Activated naive CD4-positive, alpha-beta T cell treated with anti-CD3 and anti-CD28 coated beads, Interleukin-2, amount 50 U/mL, for 16 hours (primary cell): ENCODE data around the gene METTL16.
"Not testable (repeated sequence)": the region's sequence is repeated elsewhere in the genome, so short reads cannot be mapped to it uniquely, and the experiment has no call there.

Source experiments
- DNase-seq: peaks from one replicate; pipeline ENCODE4 v3.0.0-alpha.2; 2020

The METTL16 gene

GRCh38 chr17:2511462-2512369 lies at the start of gene METTL16:
Gene METTL16 (minus strand): TSS chr17:2511888. CDS start chr17:2502331, 9,557 bp downstream.
- DNase-seq, result peak; percentile 99

- no peak for DNase-seq
These were observed 49.0 kb upstream of the METTL16 start for GRCh38 chr17:2560658-2561057.

DNA sequence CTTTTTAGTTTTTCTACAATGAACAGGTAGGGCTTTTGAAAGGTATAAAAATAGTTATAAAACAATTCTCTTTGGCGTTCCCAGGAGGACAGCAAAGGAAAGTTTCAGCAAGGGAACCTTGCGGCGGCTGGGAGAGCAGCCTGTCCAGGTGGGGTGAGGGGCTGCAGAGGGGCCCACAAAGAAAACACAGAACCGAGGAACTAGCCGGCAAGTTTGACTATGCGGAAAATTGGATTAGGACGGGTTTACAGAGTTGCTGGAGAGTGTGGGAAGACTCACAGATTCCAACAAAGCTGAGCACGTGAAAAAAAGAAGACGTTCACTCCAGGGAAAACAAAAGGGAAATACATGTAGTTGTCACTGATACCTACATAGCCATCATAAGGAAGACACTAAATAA lies 40.2 kb upstream of the METTL16 start:
- DNase-seq, result no peak

DNA sequence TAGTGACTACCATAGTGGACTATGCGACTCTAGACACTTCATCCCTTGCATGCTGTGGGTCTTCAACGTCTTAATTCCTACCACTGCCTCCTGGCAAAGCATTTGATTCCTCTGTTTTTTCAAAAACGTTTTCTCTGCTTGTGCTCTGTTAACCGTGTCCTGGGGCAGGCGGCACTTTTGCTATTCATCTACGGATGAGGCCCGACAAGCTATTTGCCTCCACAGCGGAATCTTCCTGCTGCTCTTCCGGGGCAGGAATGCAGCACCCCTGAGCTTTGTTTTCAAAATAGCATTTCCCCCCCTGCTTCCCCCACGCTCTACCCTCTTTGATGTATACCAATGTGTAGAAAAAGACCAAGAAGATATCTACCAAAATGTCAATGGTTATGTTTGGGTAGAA lies 39.8 kb upstream of the METTL16 start:
- no peak for DNase-seq

DNA sequence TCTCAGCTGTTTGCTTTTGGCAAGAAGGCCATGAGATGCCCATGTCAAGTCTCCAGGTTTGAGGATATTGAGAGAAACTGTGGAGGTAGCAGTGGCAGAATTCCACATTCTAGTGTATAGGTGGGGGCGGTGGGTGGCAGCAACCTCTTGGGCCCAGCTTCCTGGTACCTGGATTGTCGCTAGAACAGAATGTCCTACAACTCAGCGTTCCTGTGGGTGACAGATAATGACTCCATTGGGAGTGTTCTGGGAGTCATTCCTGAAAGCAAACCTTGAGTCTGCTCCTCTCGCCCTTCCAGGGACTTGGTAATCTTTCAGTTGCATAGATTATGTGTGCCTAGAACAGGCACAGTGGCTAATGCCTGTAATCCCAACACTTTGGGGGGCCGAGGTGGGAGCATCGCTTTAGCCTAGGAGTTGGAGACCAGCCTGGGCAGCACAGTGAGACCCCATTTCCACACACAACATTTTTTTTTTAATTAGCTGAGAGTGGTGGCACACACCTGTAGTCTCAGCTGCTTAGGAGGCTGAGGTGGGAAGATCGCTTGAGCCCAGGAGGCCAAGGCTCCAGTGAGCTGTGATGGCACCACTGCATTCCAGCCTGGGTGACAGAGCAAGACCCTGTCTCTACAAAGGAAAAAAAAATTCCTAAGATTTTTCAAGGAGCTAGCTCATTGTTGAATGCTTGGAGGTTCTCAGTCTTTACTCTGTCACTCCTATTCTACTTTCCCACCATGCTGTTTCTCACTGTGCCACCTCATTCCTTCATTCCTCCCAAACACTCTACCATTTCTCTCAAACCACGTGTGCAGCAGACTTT lies 37.9 kb upstream of the METTL16 start:
- DNase-seq, result no peak

GRCh38 chr17:2548026-2548425 lies 36.3 kb upstream of the METTL16 start:
- DNase-seq, result not testable (repeated sequence)

- DNase-seq, result no peak
These were observed 35.5 kb upstream of the METTL16 start for GRCh38 chr17:2547176-2547575.

DNA sequence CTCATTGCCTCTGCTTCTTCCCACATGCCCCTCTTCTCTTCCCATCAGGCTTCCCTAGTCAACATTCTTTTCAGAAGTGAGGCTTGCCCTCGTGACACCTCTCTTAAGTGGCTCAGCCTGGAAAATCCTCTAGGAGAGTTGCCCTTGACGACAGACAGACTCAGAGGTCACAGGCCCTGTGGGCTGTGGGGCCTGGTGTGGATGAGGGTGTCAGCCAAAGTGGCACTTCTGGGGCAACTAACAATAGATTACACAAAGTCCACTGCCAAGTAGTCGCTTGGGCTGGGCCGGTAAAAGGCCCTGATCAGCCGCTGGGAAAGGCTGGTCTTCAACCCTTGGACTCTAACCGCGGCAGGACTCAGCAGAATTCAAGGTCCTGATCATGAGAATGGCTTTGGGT lies 33.7 kb upstream of the METTL16 start:
- no peak for DNase-seq

DNA sequence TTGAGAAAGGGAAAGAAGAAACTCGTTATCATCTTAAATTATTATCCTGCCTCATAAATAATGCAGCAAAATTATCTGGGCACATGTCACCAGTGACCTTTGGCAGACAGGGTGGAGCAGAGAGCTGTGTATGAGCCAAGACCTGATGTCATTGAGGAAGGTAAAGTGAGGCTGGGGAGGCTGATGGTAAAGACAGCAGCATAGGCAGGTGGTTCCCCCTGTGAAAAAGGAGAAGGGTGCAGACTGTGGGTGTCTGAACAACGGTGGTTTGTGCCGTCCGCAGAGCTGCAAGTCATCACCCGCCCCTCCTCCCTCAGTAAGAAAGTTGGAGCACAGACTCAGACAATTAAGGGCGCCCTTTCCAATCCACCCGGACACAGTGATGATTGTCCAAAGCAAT lies 30.8 kb upstream of the METTL16 start:
- no peak for DNase-seq

GRCh38 chr17:2542056-2542455 lies 30.4 kb upstream of the METTL16 start:
- no peak for DNase-seq

DNA sequence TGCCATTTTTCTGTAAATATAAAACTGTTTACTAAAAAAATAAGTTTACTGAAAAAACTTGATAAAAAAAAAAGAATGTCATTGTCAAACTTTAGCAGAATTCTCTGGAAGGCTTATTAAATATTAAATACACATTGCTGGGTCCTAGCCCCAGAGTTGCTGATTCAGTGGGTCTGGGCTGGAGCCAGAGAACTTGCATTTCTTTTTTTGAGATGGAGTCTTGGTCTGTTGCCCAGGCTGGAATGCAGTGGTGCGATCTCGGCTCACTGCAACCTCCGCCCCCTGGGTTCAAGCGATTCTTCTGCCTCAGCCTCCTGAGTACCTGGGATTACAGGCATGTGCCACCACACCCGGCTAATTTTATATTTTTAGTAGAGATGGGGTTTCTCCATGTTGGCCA lies 25.9 kb upstream of the METTL16 start:
- DNase-seq, result not testable (repeated sequence)

- DNase-seq, result no peak
These were observed 20.5 kb upstream of the METTL16 start for GRCh38 chr17:2532146-2532720.

DNA sequence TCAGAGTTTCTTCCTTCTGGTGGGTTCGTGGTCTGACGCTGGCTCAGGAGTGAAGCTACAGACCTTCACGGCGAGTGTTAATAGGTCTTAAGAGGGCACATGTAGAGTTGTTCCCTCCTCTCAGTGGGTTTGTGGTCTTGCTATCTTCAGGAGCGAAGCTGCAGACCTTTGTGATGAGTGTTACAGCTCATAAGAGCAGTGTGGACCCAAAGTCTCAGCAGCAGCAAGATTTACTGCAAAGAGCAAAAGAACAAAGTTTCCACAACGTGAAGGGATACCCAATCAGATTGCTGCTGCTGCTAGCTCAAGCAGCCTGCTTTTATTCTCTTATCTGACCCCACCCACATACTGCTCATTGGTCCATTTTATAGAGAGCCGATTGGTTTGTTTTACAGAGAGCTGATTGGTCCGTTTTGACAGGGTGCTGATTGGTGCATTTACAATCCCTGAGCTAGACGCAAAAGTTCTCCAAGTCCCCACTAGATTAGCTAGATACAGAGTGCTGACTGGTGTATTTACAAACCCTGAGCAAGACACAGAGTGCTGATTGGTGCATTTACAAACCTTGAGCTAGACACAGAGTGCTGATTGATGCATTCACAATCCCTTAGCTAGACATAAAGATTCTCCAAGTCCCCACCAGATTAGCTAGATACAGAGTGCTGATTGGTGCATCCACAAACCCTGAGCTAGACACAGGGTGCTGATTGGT lies 19.7 kb upstream of the METTL16 start:
- not testable (repeated sequence) for DNase-seq

DNA sequence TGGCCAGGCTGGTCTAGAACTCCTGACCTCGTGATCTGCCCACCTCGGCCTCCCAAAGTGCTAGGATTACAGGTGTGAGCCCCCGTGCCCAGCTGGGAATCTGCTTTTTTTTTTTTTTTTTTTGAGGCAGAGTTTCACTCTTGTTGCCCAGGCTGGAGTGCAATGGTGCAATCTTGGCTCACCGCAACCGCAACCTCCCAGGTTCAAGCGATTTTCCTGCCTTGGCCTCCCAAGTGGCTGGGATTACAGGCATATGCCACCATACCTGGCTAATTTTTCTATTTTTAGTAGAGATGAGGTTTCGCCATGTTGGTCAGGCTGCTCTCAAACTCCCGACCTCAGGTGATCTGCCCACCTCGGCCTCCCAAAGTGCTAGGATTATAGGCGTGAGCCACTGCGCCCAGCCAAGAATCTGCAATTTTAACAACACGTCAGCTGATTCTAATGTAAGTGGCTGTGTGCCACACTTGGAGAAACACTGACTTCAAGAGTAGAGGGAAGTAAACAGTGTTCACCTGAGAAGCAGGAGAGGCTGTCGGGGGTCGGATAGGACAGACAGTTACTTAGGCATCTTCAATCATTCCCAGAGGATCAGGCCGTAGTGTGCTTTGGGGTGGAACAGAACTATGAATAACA lies 10.2 kb upstream of the METTL16 start:
- not testable (repeated sequence) for DNase-seq

DNA sequence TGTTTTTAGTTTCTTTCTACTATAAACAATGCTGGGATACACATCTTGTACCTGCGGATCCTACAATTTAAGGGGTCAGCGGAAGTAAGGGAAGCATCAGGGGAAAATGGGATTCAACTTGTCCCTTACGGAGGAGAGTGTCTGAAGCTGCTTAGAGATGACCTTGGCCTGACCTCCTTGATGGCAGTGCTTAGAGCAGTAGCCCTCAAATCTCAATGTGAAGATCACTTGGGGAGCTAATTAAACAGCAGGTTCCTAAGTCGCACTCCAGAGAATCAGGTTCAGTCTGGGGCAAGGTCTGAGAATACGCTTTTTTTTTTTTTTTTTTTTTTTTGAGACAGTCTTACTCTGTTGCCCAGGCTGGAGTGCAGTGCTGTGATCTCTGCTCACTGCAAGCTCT lies 9.6 kb upstream of the METTL16 start:
- DNase-seq, result no peak

GRCh38 chr17:2517539-2517938 lies 5.9 kb upstream of the METTL16 start:
- DNase-seq, result no peak

DNA sequence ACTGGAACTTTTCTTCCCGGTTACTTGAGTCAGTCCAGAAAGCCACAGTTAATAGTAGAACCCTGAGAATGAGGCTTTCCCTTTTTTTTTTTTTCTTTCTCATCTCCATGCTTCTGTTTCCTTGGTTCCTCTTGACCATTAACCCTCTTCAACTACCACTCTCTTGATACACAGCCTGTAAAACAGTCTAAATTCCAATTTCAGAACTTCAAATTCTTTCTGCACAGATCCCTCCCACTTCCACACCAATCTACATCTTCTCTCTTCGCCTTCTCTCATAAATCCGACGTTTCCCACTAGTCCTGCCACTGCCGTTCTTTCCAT lies 588 bp downstream of the METTL16 start:
- no peak for DNase-seq

DNA sequence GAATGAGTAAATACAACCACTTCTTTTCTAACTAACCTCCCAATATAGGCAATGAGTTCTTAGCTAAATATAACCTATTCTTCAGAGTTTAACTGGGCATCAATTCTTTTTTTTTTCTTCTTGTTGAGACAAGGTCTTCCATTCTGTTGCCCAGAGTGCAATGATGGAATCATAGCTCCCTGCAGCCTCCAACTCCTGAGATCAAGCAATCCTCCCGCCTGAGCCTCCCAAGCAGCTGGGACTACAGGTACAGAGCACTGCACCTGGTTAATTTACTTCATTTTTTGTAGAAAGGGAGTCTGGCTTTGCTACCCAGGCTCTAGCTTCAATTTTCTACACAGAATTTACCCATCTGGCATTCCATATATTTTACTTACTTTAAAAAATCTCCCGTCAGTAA lies 1.1 kb downstream of the METTL16 start:
- DNase-seq, result no peak

DNA sequence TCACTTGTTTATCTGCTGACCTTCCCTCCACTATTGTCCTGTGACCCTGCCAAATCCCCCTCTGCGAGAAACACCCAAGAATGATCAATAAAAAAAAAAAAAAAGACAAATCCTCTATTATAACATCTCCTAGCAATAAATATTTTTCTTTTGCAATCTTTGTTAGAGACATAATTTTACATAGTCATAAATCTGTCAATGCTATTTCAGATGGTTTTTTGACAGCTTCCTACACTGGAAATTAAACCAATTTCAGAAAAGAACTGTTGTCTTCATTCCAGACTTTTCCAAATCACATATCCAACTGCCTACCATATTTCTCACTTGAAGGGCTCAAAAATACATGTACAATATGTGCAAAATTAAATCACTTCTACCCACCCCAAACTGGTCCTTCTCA lies 3.7 kb downstream of the METTL16 start:
- no peak for DNase-seq

- not testable (repeated sequence) for DNase-seq
These were observed 4.7 kb downstream of the METTL16 start for GRCh38 chr17:2507015-2507414.

DNA sequence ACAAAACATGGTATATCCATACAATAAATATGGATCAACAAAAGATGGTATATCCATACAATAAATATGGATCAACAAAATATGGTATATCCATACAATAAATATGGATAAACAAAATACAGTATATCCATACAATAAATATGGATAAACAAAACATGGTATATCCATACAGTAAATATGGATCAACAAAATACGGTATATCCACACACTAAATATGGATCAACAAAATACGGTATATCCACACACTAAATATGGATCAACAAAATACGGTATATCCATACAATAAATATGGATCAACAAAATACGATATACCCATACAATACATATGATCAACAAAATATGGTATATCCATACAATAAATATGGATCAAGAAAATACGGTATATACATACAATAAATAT lies 8.1 kb downstream of the METTL16 start:
- no peak for DNase-seq

DNA sequence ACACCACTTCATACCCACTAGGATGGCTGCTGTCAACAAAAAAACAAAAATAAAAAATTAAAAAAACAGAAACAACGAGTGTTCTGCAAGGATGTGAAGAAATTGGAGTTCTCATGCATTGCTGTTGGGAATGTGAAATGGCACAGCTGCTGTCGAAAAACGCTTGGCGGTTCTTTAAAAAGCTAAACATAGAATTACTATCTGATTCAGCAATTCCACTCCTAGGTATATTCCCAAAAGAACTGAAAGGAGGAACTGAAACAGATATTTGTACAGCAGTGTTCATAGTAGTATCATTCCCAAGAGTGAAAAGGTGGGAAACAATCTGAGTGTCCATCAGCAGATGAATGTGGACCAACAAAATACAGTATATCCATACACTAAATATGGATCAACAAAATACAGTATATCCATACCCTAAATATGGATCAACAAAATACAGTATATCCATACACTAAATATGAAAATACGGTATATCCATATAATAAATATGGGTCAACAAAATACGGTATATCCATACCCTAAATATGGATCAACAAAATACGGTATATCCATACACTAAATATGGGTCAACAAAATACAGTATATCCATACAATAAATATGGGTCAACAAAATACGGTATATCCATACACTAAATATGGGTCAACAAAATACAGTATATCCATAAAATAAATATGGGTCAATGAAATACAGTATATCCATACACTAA lies 8.7 kb downstream of the METTL16 start:
- no peak for DNase-seq
